GM12878 (cell line): ENCODE measurements around the gene RPP30. TPM values are rescaled to one million over a fixed set of nuclear protein-coding genes. Genes with fewer than 3 reads are reported as not detected.

Source experiments
- ATAC-seq: fragments of 200-7000 bp; cut with Tn5 transposase; 3 replicates; pipeline ENCODE4 v1.9.1; 2020; ENCODE audit warnings: mild to moderate bottlenecking, moderate library complexity
- BruUV-seq: library from RNA; stranded (reverse); fragments of 400-500 nt; replicated peaks from 2 replicates; lab custom pipeline; 2021; lab: Mats Ljungman, UMichigan
- CTCF ChIA-PET: fragments of 300-600 bp; sonication (Branson Sonifier 250); formaldehyde crosslinking; extraction: SDS; loops from one replicate; lab custom pipeline; 2021; ENCODE audit warnings: inconsistent platforms; lab: Yijun Ruan, JAX
- POLR2A ChIA-PET: fragments of 350-600 bp; formaldehyde crosslinking; extraction: SDS; loops from one replicate; lab custom pipeline; 2021; ENCODE audit warnings: inconsistent platforms; lab: Charles Lee
- RAD21 ChIA-PET: fragments of 300-600 bp; sonication (Branson Sonifier 250); formaldehyde crosslinking; loops from one replicate; lab custom pipeline; 2023; ENCODE audit warnings: antibody characterized with exemption; ENCODE audit not compliant: unreplicated experiment; lab: Charles Lee
- SMC1A ChIA-PET: fragments of 300-600 bp; sonication (Branson Sonifier 250); formaldehyde crosslinking; loops from one replicate; lab custom pipeline; 2023; ENCODE audit not compliant: unreplicated experiment, uncharacterized antibody; lab: Charles Lee
- DNase-seq: peaks from one replicate; pipeline ENCODE4 v3.0.0-alpha.2; 2011; ENCODE audit warnings: low read depth, low spot score
- FAIRE-seq: peaks from 3 replicates; lab custom pipeline; 2011; peaks lifted over from hg19 to GRCh38; lab: Jason Lieb, UNC
- H2AFZ ChIP-seq: 2 replicates; pipeline ENCODE4 v1.6.0; 2011; ENCODE audit warnings: low read depth, low read length, control low read depth; ENCODE audit not compliant: control insufficient read depth
- H3K27ac ChIP-seq: 2 replicates; pipeline ENCODE4 v1.5.1; 2011; ENCODE audit warnings: control low read depth; ENCODE audit not compliant: control insufficient read depth, insufficient read depth
- H3K27me3 ChIP-seq, 2 experiments: replicated peaks in 1 of 2; 2 replicates each; pipeline versions ENCODE4 v1.6.0 to v1.6.1; 2011; ENCODE audit warnings: low read length in 1 of 2; ENCODE audit not compliant: control insufficient read depth in 2 of 2, insufficient read depth in 2 of 2
- H3K36me3 ChIP-seq, 2 experiments: 2 replicates each; pipeline ENCODE4 v1.5.1; 2011; ENCODE audit warnings: low read length in 1 of 2; ENCODE audit not compliant: control insufficient read depth in 2 of 2, insufficient read depth in 2 of 2
- H3K4me1 ChIP-seq: 2 replicates; pipeline ENCODE4 v1.6.1; 2011; ENCODE audit warnings: mild to moderate bottlenecking, low read length, moderate library complexity, mixed read lengths; ENCODE audit not compliant: control insufficient read depth, insufficient read depth
- H3K4me2 ChIP-seq: 2 replicates; pipeline ENCODE4 v1.6.0; 2011; ENCODE audit warnings: control low read depth; ENCODE audit not compliant: control insufficient read depth, insufficient read depth
- H3K4me3 ChIP-seq: fragments of 200-600 bp; sonication (generic); 2 replicates; pipeline ENCODE4 v1.5.1; 2016
- H3K79me2 ChIP-seq: 2 replicates; pipeline ENCODE4 v1.6.0; 2011; ENCODE audit warnings: low read length; ENCODE audit not compliant: control insufficient read depth, insufficient read depth
- H3K9ac ChIP-seq: 2 replicates; pipeline ENCODE4 v1.8.0; 2011; ENCODE audit warnings: low read length, control low read depth, mixed read lengths; ENCODE audit not compliant: control insufficient read depth, insufficient read depth
- H3K9me3 ChIP-seq: replicated peaks from 3 replicates; pipeline ENCODE4 v1.5.1; 2011; ENCODE audit warnings: mild to moderate bottlenecking, low read length; ENCODE audit not compliant: control insufficient read depth, insufficient read depth
- H4K20me1 ChIP-seq: 2 replicates; pipeline ENCODE4 v1.6.0; 2011; ENCODE audit not compliant: control insufficient read depth, insufficient read depth
- ATF3 ChIP-seq: IDR thresholded peaks from 2 replicates; pipeline ENCODE4 v1.6.1; 2011; ENCODE audit warnings: low read depth, mild to moderate bottlenecking, low read length, moderate library complexity, borderline replicate concordance; ENCODE audit errors: extremely low read depth
- BMI1 ChIP-seq: fragments of 450-650 bp; IDR thresholded peaks from 2 replicates; pipeline ENCODE4 v1.6.1; 2016; ENCODE audit warnings: mild to moderate bottlenecking, moderate library complexity, borderline replicate concordance
- HDAC2 ChIP-seq: fragments of 200-600 bp; sonication (generic); IDR thresholded peaks from 2 replicates; pipeline ENCODE4 v1.6.1; 2017
- MAX ChIP-seq: IDR thresholded peaks from 2 replicates; pipeline ENCODE4 v1.6.1; 2012; ENCODE audit warnings: low read depth, low read length, improper control_type of control experiment
- MXI1 ChIP-seq: fragments of 150-350 bp; IDR thresholded peaks from 2 replicates; pipeline ENCODE4 v1.6.1; 2011; ENCODE audit warnings: low read depth, mild to moderate bottlenecking, inconsistent platforms, low read length, improper control_type of control experiment
- NFIC ChIP-seq: IDR thresholded peaks from 2 replicates; pipeline ENCODE4 v1.6.1; 2012; ENCODE audit warnings: low read depth, mild to moderate bottlenecking, inconsistent platforms, low read length, moderate library complexity
- RAD51 ChIP-seq: fragments of 450-650 bp; IDR thresholded peaks from 2 replicates; pipeline ENCODE4 v1.6.1; 2016; ENCODE audit warnings: moderate library complexity, mild to moderate bottlenecking, inconsistent platforms
- SRF ChIP-seq, 2 experiments: IDR thresholded peaks; 2 replicates each; pipeline ENCODE4 v1.6.1; 2011; ENCODE audit warnings: low read depth in 2 of 2, low read length in 2 of 2, mild to moderate bottlenecking in 1 of 2, moderate library complexity in 1 of 2
- ZBTB40 ChIP-seq: fragments of 450-650 bp; IDR thresholded peaks from 2 replicates; pipeline ENCODE4 v1.6.1; 2016; ENCODE audit warnings: mild to moderate bottlenecking, moderate library complexity, borderline replicate concordance
- WGBS: methylation state at CpG from one replicate; pipeline ENCODE4 v1.1.6; 2016; ENCODE audit warnings: low lambda C conversion rate; ENCODE audit not compliant: insufficient replicate concordance, insufficient coverage; ENCODE audit errors: missing lambda C conversion rate; 5-methylcytosine and 5-hydroxymethylcytosine counted together
- in situ Hi-C: fragments of 300-500 bp; cut with MboI; formaldehyde crosslinking; loops from 9 replicates; pipeline ENCODE4 v1.14.3; 2018; ENCODE audit warnings: mixed read lengths
- intact Hi-C: fragments of 100-400 bp; cut with micrococcal nuclease; formaldehyde crosslinking; loops from one replicate; pipeline ENCODE4 v1.14.2; 2022; ENCODE audit not compliant: unreplicated experiment
- polyA plus RNA-seq, 11 experiments: library from polyadenylated mRNA; depleted of rRNA in 4 of 11; unstranded in 6 of 11; stranded (reverse) in 5 of 11; fragments of >200 nt; fragmentation: Nextera tagmentation in 4 of 11; fragmentation: Illumina TruSeq in 1 of 11; extraction: Ambion mirVana in 4 of 11; extraction: Trizol in 1 of 11; gene quantifications; 1 replicate in 1 of 11; 2 replicates in 10 of 11; pipeline versions ENCODE4 v1.2.1 to v1.2.3, GENCODE V29; 2011 to 2016; ENCODE audit warnings: inconsistent platforms in 2 of 11, missing spikeins in 2 of 11, low read depth in 1 of 11
- total RNA-seq, 4 experiments: library from RNA; depleted of rRNA in 3 of 4; stranded (reverse); fragments of >200 nt in 3 of 4; fragmentation: Illumina TruSeq in 1 of 4; extraction: Trizol in 1 of 4; gene quantifications; 2 replicates each; pipeline versions ENCODE4 v1.2.1 to v1.2.3, GENCODE V29; 2013 to 2021
- TF ChIP-seq, protein P1 (sequence below): fragments of 450-650 bp; IDR thresholded peaks from 2 replicates; pipeline ENCODE4 v1.6.1; 2017; ENCODE audit warnings: mild to moderate bottlenecking, moderate library complexity

RPP30 gene
- total and polyA plus RNA-seq, 10 of the 15 experiments (the other 5 are each of a cell fraction or from before 2014, with no cell fraction given), result 48.0 to 208 (median 72.6) TPM

DNA sequence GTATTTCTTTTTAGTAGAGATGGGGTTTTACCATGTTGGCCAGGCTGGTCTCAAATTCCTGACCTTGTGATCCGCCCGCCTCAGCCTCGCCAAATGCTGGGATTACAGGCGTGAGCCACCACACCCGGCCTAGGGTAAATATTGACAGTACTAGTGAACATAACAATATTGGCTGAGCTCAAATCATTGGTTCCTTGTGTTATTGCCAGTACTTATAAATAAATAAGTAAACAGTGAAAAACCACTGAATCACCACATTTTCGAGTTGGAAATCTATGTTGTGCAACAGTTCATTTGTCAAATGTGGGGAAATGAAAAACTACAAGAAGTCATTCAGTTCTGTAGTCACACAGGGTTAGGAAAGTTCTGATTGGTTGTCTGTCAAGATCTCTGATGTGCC, 15.8 kb downstream of the RPP30 start:
- no peak for TF ChIP-seq MXI1
- TF ChIP-seq, protein P1, sequence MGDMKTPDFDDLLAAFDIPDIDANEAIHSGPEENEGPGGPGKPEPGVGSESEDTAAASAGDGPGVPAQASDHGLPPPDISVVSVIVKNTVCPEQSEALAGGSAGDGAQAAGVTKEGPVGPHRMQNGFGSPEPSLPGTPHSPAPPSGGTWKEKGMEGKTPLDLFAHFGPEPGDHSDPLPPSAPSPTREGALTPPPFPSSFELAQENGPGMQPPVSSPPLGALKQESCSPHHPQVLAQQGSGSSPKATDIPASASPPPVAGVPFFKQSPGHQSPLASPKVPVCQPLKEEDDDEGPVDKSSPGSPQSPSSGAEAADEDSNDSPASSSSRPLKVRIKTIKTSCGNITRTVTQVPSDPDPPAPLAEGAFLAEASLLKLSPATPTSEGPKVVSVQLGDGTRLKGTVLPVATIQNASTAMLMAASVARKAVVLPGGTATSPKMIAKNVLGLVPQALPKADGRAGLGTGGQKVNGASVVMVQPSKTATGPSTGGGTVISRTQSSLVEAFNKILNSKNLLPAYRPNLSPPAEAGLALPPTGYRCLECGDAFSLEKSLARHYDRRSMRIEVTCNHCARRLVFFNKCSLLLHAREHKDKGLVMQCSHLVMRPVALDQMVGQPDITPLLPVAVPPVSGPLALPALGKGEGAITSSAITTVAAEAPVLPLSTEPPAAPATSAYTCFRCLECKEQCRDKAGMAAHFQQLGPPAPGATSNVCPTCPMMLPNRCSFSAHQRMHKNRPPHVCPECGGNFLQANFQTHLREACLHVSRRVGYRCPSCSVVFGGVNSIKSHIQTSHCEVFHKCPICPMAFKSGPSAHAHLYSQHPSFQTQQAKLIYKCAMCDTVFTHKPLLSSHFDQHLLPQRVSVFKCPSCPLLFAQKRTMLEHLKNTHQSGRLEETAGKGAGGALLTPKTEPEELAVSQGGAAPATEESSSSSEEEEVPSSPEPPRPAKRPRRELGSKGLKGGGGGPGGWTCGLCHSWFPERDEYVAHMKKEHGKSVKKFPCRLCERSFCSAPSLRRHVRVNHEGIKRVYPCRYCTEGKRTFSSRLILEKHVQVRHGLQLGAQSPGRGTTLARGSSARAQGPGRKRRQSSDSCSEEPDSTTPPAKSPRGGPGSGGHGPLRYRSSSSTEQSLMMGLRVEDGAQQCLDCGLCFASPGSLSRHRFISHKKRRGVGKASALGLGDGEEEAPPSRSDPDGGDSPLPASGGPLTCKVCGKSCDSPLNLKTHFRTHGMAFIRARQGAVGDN, result no peak
- TF ChIP-seq MAX, result no peak
- TF ChIP-seq HDAC2, result no peak
- TF ChIP-seq ZBTB40, result no peak
- no peak for TF ChIP-seq RAD51
- TF ChIP-seq ATF3, result no peak
- no peak for TF ChIP-seq BMI1
- TF ChIP-seq NFIC, result no peak
- TF ChIP-seq SRF (IDR thresholded peaks at IDR 0.05; ENCODE audit: low read depth in 2 of 2, low read length in 2 of 2), result no peak
- Histone ChIP-seq H3K36me3 (peaks cover 8 to 36% of the 10 kb centered on the region in 2 experiments), H3K9me3 (no peaks in the 10 kb centered on the region), H3K79me2 (no peaks in the 10 kb centered on the region), H3K27ac (no peak overlapping the region), H3K4me3 (no peak overlapping the region), H3K4me2 (no peak overlapping the region), H3K27me3 (no peaks in the 10 kb centered on the region), H3K9ac (no peak overlapping the region), H2AFZ (no peak overlapping the region), H4K20me1 (no peaks in the 10 kb centered on the region), H3K4me1 (no peaks in the 10 kb centered on the region)
- 97% methylated on average over 6 of the region's 6 CpGs for WGBS
- DNase-seq (no peak), ATAC-seq (no peak), FAIRE-seq (no peak)
- SMC1A ChIA-PET, result interaction anchor here (0.7 to 1.6 kb wide), 3 partner anchors 8 to 68 kb away, joined by 3 to 6 read pairs (median 3); no protein-coding TSS in a partner anchor
- RAD21 ChIA-PET, result no interaction called here
- POLR2A ChIA-PET, result no interaction called here
- CTCF ChIA-PET, result interaction anchor here (1.0 to 1.5 kb wide), 3 partner anchors 8 to 363 kb away, joined by 4 to 10 read pairs (median 6); partner anchors contain the start of gene RPP30
- in situ Hi-C loops (loop anchor here (25.0 kb wide), 1 partner anchor 1025 kb away; the partner anchor contains the start of genes BTAF1 and FGFBP3), intact Hi-C loops (loop anchor here (10.0 kb wide), 1 partner anchor 747 kb away; the partner anchor contains the start of gene PPP1R3C)
- BruUV-seq, result no TSS peak
